ENCODE measurements around the gene TUT7. TPM values are rescaled to one million over a fixed set of nuclear protein-coding genes. Genes with fewer than 3 reads are reported as not detected.

The TUT7 gene
- polyA plus RNA-seq, 1 donor from 2014 or later, result 21.0 TPM

DNA sequence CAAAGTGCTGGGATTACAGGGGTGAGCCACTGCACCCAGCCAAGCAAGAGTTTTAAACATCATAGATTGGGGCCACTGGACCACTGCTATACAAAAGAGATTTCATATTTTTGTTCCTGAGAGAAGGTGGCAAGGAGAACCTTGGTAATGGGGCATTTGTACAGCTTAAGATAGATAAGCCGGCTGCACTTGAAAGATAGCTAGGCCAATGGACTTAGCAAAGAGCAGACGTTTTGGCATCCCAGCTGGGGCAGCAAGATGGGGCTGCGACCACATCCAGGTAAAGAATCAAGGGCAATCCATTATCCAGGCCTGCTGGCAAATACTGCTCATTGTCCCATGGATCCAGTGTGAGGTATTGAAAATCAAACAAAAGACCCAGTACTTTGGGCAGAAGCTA is 67.9 kb downstream of the TUT7 start:
- no peaks in the 10 kb centered on the region for H3K9me3 ChIP-seq (ENCODE audit: low read length)
- no peak overlapping the region for H3K4me3 ChIP-seq (ENCODE audit: low read length)
- H3K79me2 ChIP-seq (replicated peaks; ENCODE audit: insufficient read depth, low read length), result peaks cover 4% of the 10 kb centered on the region
- H3K36me3 ChIP-seq (ENCODE audit: insufficient read depth, low read length), result no peaks in the 10 kb centered on the region
- no peak overlapping the region for H3K4me2 ChIP-seq (ENCODE audit: low read length)
- H3K27ac ChIP-seq (ENCODE audit: low read length), result no peak overlapping the region
- H3K9ac ChIP-seq (ENCODE audit: low read length), result no peak overlapping the region
- no peaks in the 10 kb centered on the region for H4K20me1 ChIP-seq (ENCODE audit: insufficient read depth)
- no peak for TF ChIP-seq MXI1 (conservative IDR thresholded peaks at IDR 0.05; ENCODE audit: poor library complexity, severe bottlenecking)
- no peak for TF ChIP-seq POLR2AphosphoS5 (IDR thresholded peaks at IDR 0.05)
- TF ChIP-seq, protein P1, sequence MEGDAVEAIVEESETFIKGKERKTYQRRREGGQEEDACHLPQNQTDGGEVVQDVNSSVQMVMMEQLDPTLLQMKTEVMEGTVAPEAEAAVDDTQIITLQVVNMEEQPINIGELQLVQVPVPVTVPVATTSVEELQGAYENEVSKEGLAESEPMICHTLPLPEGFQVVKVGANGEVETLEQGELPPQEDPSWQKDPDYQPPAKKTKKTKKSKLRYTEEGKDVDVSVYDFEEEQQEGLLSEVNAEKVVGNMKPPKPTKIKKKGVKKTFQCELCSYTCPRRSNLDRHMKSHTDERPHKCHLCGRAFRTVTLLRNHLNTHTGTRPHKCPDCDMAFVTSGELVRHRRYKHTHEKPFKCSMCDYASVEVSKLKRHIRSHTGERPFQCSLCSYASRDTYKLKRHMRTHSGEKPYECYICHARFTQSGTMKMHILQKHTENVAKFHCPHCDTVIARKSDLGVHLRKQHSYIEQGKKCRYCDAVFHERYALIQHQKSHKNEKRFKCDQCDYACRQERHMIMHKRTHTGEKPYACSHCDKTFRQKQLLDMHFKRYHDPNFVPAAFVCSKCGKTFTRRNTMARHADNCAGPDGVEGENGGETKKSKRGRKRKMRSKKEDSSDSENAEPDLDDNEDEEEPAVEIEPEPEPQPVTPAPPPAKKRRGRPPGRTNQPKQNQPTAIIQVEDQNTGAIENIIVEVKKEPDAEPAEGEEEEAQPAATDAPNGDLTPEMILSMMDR (IDR thresholded peaks at IDR 0.05; ENCODE audit: poor library complexity, severe bottlenecking), result no peak
- TF ChIP-seq TAF1 (IDR thresholded peaks at IDR 0.05; ENCODE audit: low read depth), result no peak
- no peak for TF ChIP-seq EP300 (conservative IDR thresholded peaks at IDR 0.05; ENCODE audit: poor library complexity, severe bottlenecking)
- no peak for TF ChIP-seq EZH2 (IDR thresholded peaks at IDR 0.05; ENCODE audit: borderline replicate concordance, insufficient read depth, low read length, poor library complexity, severe bottlenecking)
- H3K27me3 ChIP-seq (ENCODE audit: insufficient read depth, low read depth, low read length), result no peaks in the 10 kb centered on the region
- H3F3A ChIP-seq (ENCODE audit: insufficient read depth, low read length, poor library complexity, severe bottlenecking), result no peaks in the 10 kb centered on the region
- H2AFZ ChIP-seq (ENCODE audit: low read depth, low read length), result no peak overlapping the region
- no peaks in the 10 kb centered on the region for H3K9me2 ChIP-seq (ENCODE audit: insufficient read depth, low read length)

DNA sequence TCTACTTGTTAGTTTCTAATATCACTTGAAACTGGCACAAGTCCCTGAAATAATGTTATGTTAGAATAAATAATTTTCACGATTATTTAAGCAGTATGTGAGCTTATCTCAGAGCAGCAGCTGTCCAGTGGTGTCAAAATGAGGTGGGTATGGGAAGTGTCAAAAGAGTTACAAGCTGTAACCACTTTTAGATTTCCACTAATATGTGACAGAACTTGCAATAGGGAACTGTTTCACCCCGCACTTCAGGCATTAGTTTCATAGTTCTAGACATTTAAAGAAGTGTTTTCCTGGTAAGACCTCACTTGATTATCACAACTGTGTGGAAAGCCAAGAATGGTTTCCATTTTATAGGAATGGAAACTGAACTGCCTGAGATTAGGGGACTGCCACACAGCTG is 68.9 kb downstream of the TUT7 start:
- no peak overlapping the region for H3K27ac ChIP-seq (ENCODE audit: low read length)
- H3K79me2 ChIP-seq (replicated peaks; ENCODE audit: insufficient read depth, low read length), result peaks cover 14% of the 10 kb centered on the region
- H3K4me3 ChIP-seq (ENCODE audit: low read length), result no peak overlapping the region
- H3K9me3 ChIP-seq (ENCODE audit: low read length), result no peaks in the 10 kb centered on the region
- H3K9me2 ChIP-seq (ENCODE audit: insufficient read depth, low read length), result no peaks in the 10 kb centered on the region
- H3K9ac ChIP-seq (ENCODE audit: low read length), result no peak overlapping the region
- H4K20me1 ChIP-seq (ENCODE audit: insufficient read depth), result no peaks in the 10 kb centered on the region
- H3F3A ChIP-seq (ENCODE audit: insufficient read depth, low read length, poor library complexity, severe bottlenecking), result no peaks in the 10 kb centered on the region
- no peaks in the 10 kb centered on the region for H3K27me3 ChIP-seq (ENCODE audit: insufficient read depth, low read depth, low read length)
- H3K4me2 ChIP-seq (ENCODE audit: low read length), result no peak overlapping the region
- TF ChIP-seq EP300 (conservative IDR thresholded peaks at IDR 0.05; ENCODE audit: poor library complexity, severe bottlenecking), result no peak
- TF ChIP-seq MXI1 (conservative IDR thresholded peaks at IDR 0.05; ENCODE audit: poor library complexity, severe bottlenecking), result no peak
- TF ChIP-seq, protein P2, sequence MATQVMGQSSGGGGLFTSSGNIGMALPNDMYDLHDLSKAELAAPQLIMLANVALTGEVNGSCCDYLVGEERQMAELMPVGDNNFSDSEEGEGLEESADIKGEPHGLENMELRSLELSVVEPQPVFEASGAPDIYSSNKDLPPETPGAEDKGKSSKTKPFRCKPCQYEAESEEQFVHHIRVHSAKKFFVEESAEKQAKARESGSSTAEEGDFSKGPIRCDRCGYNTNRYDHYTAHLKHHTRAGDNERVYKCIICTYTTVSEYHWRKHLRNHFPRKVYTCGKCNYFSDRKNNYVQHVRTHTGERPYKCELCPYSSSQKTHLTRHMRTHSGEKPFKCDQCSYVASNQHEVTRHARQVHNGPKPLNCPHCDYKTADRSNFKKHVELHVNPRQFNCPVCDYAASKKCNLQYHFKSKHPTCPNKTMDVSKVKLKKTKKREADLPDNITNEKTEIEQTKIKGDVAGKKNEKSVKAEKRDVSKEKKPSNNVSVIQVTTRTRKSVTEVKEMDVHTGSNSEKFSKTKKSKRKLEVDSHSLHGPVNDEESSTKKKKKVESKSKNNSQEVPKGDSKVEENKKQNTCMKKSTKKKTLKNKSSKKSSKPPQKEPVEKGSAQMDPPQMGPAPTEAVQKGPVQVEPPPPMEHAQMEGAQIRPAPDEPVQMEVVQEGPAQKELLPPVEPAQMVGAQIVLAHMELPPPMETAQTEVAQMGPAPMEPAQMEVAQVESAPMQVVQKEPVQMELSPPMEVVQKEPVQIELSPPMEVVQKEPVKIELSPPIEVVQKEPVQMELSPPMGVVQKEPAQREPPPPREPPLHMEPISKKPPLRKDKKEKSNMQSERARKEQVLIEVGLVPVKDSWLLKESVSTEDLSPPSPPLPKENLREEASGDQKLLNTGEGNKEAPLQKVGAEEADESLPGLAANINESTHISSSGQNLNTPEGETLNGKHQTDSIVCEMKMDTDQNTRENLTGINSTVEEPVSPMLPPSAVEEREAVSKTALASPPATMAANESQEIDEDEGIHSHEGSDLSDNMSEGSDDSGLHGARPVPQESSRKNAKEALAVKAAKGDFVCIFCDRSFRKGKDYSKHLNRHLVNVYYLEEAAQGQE (IDR thresholded peaks at IDR 0.05; ENCODE audit: borderline replicate concordance), result no peak
- TF ChIP-seq POLR2AphosphoS5 (IDR thresholded peaks at IDR 0.05), result no peak
- TF ChIP-seq TAF1 (IDR thresholded peaks at IDR 0.05; ENCODE audit: low read depth), result no peak
- TF ChIP-seq RAD21 (conservative IDR thresholded peaks at IDR 0.05), result no peak
- TF ChIP-seq EZH2 (IDR thresholded peaks at IDR 0.05; ENCODE audit: borderline replicate concordance, insufficient read depth, low read length, poor library complexity, severe bottlenecking), result no peak
- TF ChIP-seq, protein P1 (IDR thresholded peaks at IDR 0.05; ENCODE audit: poor library complexity, severe bottlenecking), result no peak
- no peak for TF ChIP-seq SMC3 (conservative IDR thresholded peaks at IDR 0.05; ENCODE audit: poor library complexity)
- H3K36me3 ChIP-seq (ENCODE audit: insufficient read depth, low read length), result no peaks in the 10 kb centered on the region
- no peak overlapping the region for H2AFZ ChIP-seq (ENCODE audit: low read depth, low read length)
